Fibroblast of skin of back (primary cell): ENCODE data around the gene PIP4K2B.

Experiments used
- DNase-seq: peaks from one replicate; pipeline ENCODE4 v3.0.0-alpha.2; 2013

The PIP4K2B gene

GRCh38 chr17:38777641-38778250 is 21.6 kb downstream of the PIP4K2B start:
- no peak for DNase-seq

- DNase-seq: no peak
Measured at GRCh38 chr17:38773258-38773657, 26.1 kb downstream of the PIP4K2B start.

- DNase-seq: no peak
Measured at GRCh38 chr17:38768417-38768816, 30.9 kb downstream of the PIP4K2B start.

GRCh38 chr17:38766341-38766740 is 33.0 kb downstream of the PIP4K2B start:
- DNase-seq: no peak

- no peak for DNase-seq
Measured at GRCh38 chr17:38762231-38762630, 37.1 kb downstream of the PIP4K2B start.

- peak; percentile 39 for DNase-seq
Measured at GRCh38 chr17:38761612-38762011, 37.7 kb downstream of the PIP4K2B start.

- DNase-seq: no peak
Measured at GRCh38 chr17:38753071-38753506, 46.3 kb downstream of the PIP4K2B start.

GRCh38 chr17:38752308-38753070 is 46.9 kb downstream of the PIP4K2B start, which contains the start of gene PSMB3:
Gene PSMB3 (plus strand): TSS chr17:38752741. CDS start chr17:38752827, 86 bp downstream.
- peak; percentile 100 for DNase-seq

- peak; percentile 86 for DNase-seq
Measured at GRCh38 chr17:38751808-38752307, 47.5 kb downstream of the PIP4K2B start.

GRCh38 chr17:38751144-38751807 is 48.1 kb downstream of the PIP4K2B start:
- peak; percentile 32 for DNase-seq

- no peak for DNase-seq
Measured at GRCh38 chr17:38750312-38751121, 48.8 kb downstream of the PIP4K2B start.

GRCh38 chr17:38750044-38750311 is 49.4 kb downstream of the PIP4K2B start:
- DNase-seq: no peak

GRCh38 chr17:38749223-38750043 is 49.9 kb downstream of the PIP4K2B start:
- DNase-seq: peak; percentile 47

- DNase-seq: no peak
Measured at GRCh38 chr17:38748892-38749222, 50.5 kb downstream of the PIP4K2B start.

GRCh38 chr17:38748149-38748891 is 51.0 kb downstream of the PIP4K2B start, which contains the start of gene PCGF2:
Gene PCGF2 (minus strand): TSS chr17:38748336. CDS start chr17:38740402, 7,934 bp downstream.
- DNase-seq: peak; percentile 94

- DNase-seq: no peak
Measured at GRCh38 chr17:38747463-38748148, 51.8 kb downstream of the PIP4K2B start.

GRCh38 chr17:38746849-38747462 is 52.4 kb downstream of the PIP4K2B start:
- no peak for DNase-seq

- no peak for DNase-seq
Measured at GRCh38 chr17:38746004-38746848, 53.1 kb downstream of the PIP4K2B start.

- DNase-seq: no peak
Measured at GRCh38 chr17:38745545-38745944, 53.8 kb downstream of the PIP4K2B start.
